Prostate gland (tissue), 2 donors: ENCODE data around the gene SLAMF6.

Source experiments
- CTCF ChIP-seq, 4 experiments: fragments of 200-600 bp in 2 of 4; fragments of 450-650 bp in 2 of 4; sonication (generic) in 2 of 4; IDR thresholded peaks; 1 replicate in 3 of 4; 2 replicates in 1 of 4; pipeline ENCODE4 v1.5.1; 2016 to 2019; ENCODE audit warnings: antibody characterized with exemption in 4 of 4, mild to moderate bottlenecking in 2 of 4, moderate library complexity in 2 of 4
- POLR2A ChIP-seq: fragments of 450-650 bp; IDR thresholded peaks from one replicate; pipeline ENCODE4 v1.6.1; 2016; ENCODE audit warnings: antibody characterized with exemption, mild to moderate bottlenecking
- POLR2AphosphoS5 ChIP-seq: sonication (generic); formaldehyde crosslinking; IDR thresholded peaks from one replicate; pipeline ENCODE4 v1.6.1; 2017; ENCODE audit warnings: antibody characterized with exemption

DNA sequence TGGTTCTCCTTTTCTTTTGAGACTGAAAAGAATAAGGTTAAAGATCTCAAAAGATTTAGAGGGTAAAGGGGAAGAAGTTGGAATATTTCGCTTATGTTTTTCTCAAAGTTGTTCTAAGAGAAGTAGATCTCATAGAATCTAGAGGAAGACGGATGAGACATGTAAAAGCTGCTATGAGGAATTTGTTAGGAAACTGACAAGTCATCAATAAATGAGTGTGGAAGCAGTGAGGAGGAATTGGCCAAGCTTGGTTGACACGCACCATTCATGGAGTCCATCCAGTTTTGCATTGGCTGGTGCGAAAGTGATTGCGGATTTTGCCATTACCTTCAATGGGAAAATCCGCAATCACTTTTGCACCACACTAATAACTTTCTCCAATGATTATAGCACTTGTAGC, 20.0 kb downstream of the SLAMF6 start:
- TF ChIP-seq POLR2A (no peak), CTCF (IDR thresholded peaks at IDR 0.05) (no peak), POLR2AphosphoS5 (no peak)
